DND-41 (cell line): Measurements from ENCODE around the gene SPSB4.

ENCODE experiments used
- ATAC-seq: fragments of 200-7000 bp; cut with Tn5 transposase; 3 replicates; pipeline ENCODE4 v1.9.1; 2021; ENCODE audit warnings: low read depth; ENCODE audit not compliant: insufficient read depth
- DNase-seq: peaks from one replicate; pipeline ENCODE4 v3.0.0-alpha.2; 2020
- H2AFZ ChIP-seq: 2 replicates; pipeline ENCODE4 v1.6.0; 2012; ENCODE audit warnings: low read depth, low read length
- H3K27ac ChIP-seq: 2 replicates; pipeline ENCODE4 v1.5.1; 2012; ENCODE audit warnings: low read length, inconsistent platforms
- H3K27me3 ChIP-seq: fragments of 200-600 bp; sonication (generic); 2 replicates; pipeline ENCODE4 v1.6.0; 2012; ENCODE audit warnings: low read length, mild to moderate bottlenecking, inconsistent platforms; ENCODE audit not compliant: insufficient read depth, poor library complexity
- H3K36me3 ChIP-seq: 2 replicates; pipeline ENCODE4 v1.5.1; 2012; ENCODE audit warnings: low read length, inconsistent platforms; ENCODE audit not compliant: insufficient read depth
- H3K4me1 ChIP-seq: 2 replicates; pipeline ENCODE4 v1.5.1; 2012; ENCODE audit warnings: mild to moderate bottlenecking, low read length; ENCODE audit not compliant: insufficient read depth
- H3K4me2 ChIP-seq: 2 replicates; pipeline ENCODE4 v1.6.0; 2012; ENCODE audit warnings: mild to moderate bottlenecking, moderate library complexity, low read length, inconsistent platforms; ENCODE audit not compliant: insufficient read depth
- H3K4me3 ChIP-seq, 2 experiments: fragments of 200-600 bp in 1 of 2; shearing (Covaris generic) in 1 of 2; 2 replicates each; pipeline ENCODE4 v1.5.1; 2012 to 2016; ENCODE audit warnings: inconsistent platforms in 2 of 2, low read length in 2 of 2, mild to moderate bottlenecking in 2 of 2, low read depth in 1 of 2, moderate library complexity in 1 of 2
- H3K79me2 ChIP-seq: 2 replicates; pipeline ENCODE4 v1.6.0; 2012; ENCODE audit warnings: low read length, inconsistent platforms; ENCODE audit not compliant: insufficient read depth
- H3K9ac ChIP-seq: 2 replicates; pipeline ENCODE4 v1.6.0; 2012; ENCODE audit warnings: low read depth, mild to moderate bottlenecking, inconsistent platforms, low read length, moderate library complexity
- H3K9me3 ChIP-seq: 2 replicates; pipeline ENCODE4 v1.5.1; 2012; ENCODE audit warnings: low read length, moderate library complexity, mild to moderate bottlenecking, inconsistent platforms; ENCODE audit not compliant: insufficient read depth, severe bottlenecking
- H4K20me1 ChIP-seq: 2 replicates; pipeline ENCODE4 v1.6.0; 2012; ENCODE audit warnings: low read length; ENCODE audit not compliant: insufficient read depth
- CTCF ChIP-seq: IDR thresholded peaks from 2 replicates; pipeline ENCODE4 v1.5.1; 2012; ENCODE audit warnings: borderline replicate concordance, low read length, moderate library complexity, mild to moderate bottlenecking; ENCODE audit not compliant: poor library complexity, severe bottlenecking; ENCODE audit errors: extremely low read depth
- EZH2 ChIP-seq: IDR thresholded peaks from 3 replicates; pipeline ENCODE4 v1.6.1; 2012; ENCODE audit warnings: borderline replicate concordance, low read depth, mild to moderate bottlenecking, moderate library complexity, low read length, inconsistent platforms; ENCODE audit not compliant: severe bottlenecking

Gene SPSB4

GRCh38 chr3:141071681-141072260, 20.6 kb downstream of the SPSB4 start:
- Histone ChIP-seq H3K4me2 (no peak overlapping the region), H3K27me3 (no peaks in the 10 kb centered on the region), H3K79me2 (peaks cover 44% of the 10 kb centered on the region), H3K9me3 (no peaks in the 10 kb centered on the region), H3K4me1 (no peaks in the 10 kb centered on the region), H4K20me1 (peaks cover 23% of the 10 kb centered on the region), H2AFZ (no peak overlapping the region), H3K4me3 (no peak overlapping the region), H3K27ac (no peak overlapping the region), H3K36me3 (peaks cover 39% of the 10 kb centered on the region), H3K9ac (no peak overlapping the region)
- DNase-seq: no peak
- no peak for ATAC-seq
- TF ChIP-seq CTCF: no peak
- no peak for TF ChIP-seq EZH2

GRCh38 chr3:141072950-141073349, 21.8 kb downstream of the SPSB4 start:
- Histone ChIP-seq H3K9ac (no peak overlapping the region), H3K36me3 (peaks cover 27% of the 10 kb centered on the region; the same call in 1 of the 2 replicates), H4K20me1 (peaks cover 23% of the 10 kb centered on the region), H3K4me3 (no peak overlapping the region), H3K27ac (no peak overlapping the region), H3K27me3 (no peaks in the 10 kb centered on the region), H2AFZ (no peak overlapping the region), H3K4me1 (no peaks in the 10 kb centered on the region), H3K4me2 (no peak overlapping the region), H3K9me3 (no peaks in the 10 kb centered on the region), H3K79me2 (peaks cover 42% of the 10 kb centered on the region)
- no peak for DNase-seq
- ATAC-seq: no peak
- no peak for TF ChIP-seq CTCF
- no peak for TF ChIP-seq EZH2

GRCh38 chr3:141073580-141073979, 22.4 kb downstream of the SPSB4 start:
- H3K4me3 ChIP-seq: no peak overlapping the region
- H3K27me3 ChIP-seq: no peaks in the 10 kb centered on the region
- no peak for DNase-seq
- H3K79me2 ChIP-seq: peaks cover 44% of the 10 kb centered on the region
- H4K20me1 ChIP-seq: peaks cover 23% of the 10 kb centered on the region
- H3K27ac ChIP-seq: no peak overlapping the region
- no peak for TF ChIP-seq CTCF
- no peak for TF ChIP-seq EZH2
- no peak overlapping the region for H2AFZ ChIP-seq
- H3K4me2 ChIP-seq: no peak overlapping the region
- no peak overlapping the region for H3K9ac ChIP-seq
- H3K4me1 ChIP-seq: no peaks in the 10 kb centered on the region
- no peak for ATAC-seq
- peaks cover 21% of the 10 kb centered on the region; the same call in 1 of the 2 replicates for H3K36me3 ChIP-seq
- H3K9me3 ChIP-seq: no peaks in the 10 kb centered on the region
